Measurements from ENCODE around the gene RSPH3.

The RSPH3 gene, protein sequence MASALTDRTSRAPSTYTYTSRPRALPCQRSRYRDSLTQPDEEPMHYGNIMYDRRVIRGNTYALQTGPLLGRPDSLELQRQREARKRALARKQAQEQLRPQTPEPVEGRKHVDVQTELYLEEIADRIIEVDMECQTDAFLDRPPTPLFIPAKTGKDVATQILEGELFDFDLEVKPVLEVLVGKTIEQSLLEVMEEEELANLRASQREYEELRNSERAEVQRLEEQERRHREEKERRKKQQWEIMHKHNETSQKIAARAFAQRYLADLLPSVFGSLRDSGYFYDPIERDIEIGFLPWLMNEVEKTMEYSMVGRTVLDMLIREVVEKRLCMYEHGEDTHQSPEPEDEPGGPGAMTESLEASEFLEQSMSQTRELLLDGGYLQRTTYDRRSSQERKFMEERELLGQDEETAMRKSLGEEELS

DNA sequence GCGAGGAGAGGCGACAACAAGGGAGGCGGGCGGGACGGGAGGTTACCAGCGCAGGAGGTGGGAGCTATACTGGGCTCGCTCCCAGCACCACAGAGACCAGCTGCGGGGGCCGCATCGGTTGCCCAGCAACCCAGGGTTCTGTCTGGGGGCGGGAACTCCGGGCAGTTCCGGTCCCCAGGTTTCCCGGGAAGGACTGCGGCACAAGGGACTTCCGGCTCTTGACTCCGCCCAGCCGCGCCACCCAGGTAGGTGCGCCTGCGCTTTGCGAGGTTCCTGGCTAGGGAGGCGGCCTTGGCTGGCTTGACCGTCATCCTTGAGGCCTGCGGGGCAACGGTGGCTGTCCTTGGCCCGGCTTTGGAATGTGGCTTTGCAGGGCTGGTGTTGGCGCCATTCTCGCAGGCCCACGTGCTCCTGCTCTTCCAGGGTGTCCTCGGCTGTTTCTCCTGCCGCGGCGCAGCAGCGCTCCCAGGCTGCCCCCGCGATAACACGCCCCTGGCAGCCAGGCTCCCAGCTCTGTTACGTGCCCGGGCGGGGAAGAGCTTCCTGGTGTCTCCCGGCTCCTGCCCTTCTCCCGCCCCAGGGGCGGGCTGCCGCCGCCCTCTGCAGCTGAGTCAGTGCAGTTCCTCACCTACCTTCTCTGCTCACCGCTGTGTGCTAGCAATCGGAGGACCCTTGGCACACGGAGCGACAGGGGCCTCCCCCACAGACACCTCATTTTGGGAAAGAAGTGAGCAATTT lies at the start of gene RSPH3:
TSS of gene RSPH3 (minus strand) at position 537 of the 738 bp plus-strand sequence. CDS start 652 bp downstream, outside the sequence.
- TF ChIP-seq GATA2 (IDR thresholded peaks at IDR 0.05; ENCODE audit: low read depth, low read length): no peak; the same call in 1 of the 2 replicates
- TF ChIP-seq GATA3 (IDR thresholded peaks at IDR 0.05; ENCODE audit: low read depth, low read length): no peak

DNA sequence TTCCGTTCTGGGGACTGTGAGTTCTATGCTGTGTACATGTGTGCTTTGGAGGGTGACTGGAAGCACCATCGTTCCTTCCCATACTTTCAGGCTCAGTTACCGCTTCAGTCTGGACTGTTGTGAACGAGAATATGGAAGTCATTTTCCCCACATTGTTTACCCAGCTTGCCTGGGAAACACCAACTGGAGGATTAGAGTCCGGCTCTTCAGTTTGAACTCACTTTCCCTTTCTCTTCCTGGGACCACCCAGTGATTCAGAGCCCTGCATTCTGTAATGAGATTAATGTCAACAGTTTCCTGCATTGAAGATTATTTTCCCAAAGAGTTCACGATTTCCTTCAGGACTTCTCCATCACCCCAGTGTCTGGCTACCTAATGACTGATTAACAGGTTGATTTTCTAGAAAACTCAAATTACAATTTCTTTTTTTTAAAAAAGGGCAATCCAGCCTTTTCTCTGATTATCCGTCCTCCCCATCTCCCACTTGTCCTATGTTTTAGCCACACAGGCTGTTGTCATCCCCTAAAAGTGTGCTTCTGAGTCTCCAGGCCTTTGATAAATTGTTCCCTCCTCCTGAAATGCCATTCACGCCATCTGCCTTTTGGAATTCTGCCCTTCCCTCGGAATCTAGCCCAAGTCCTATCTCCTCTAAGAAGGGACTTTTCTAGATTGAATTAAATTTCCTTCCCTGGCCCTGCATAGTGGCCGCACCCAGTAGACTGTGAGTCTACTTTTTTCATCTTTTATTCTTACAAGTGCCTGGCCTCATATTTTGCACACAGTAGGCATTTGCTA lies 48.1 kb upstream of the RSPH3 start:
- TF ChIP-seq GATA2 (IDR thresholded peaks at IDR 0.05; ENCODE audit: low read depth, low read length) (no peak), GATA3 (IDR thresholded peaks at IDR 0.05; ENCODE audit: low read depth, low read length) (no peak)

DNA sequence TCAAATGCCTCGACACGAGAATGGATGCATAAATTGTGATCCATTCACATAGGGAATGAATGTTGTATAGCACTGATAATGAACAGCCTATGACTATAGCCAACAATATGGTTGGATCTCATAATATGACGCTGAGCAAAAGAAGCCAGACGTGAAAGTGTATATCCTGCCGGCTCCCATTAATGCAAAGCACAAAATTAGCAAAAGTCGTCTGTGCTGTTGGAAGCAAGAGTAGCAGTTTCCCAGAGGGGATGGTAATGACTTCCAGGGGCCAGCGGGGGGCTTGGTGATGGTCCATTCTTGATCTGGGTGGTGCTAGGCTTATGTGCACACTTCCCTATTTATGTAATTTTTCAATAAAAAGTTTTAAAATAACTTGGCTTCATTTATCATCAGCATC lies 45.8 kb upstream of the RSPH3 start:
- TF ChIP-seq GATA3 (IDR thresholded peaks at IDR 0.05; ENCODE audit: low read depth, low read length) (no peak), GATA2 (IDR thresholded peaks at IDR 0.05; ENCODE audit: low read depth, low read length) (no peak)

DNA sequence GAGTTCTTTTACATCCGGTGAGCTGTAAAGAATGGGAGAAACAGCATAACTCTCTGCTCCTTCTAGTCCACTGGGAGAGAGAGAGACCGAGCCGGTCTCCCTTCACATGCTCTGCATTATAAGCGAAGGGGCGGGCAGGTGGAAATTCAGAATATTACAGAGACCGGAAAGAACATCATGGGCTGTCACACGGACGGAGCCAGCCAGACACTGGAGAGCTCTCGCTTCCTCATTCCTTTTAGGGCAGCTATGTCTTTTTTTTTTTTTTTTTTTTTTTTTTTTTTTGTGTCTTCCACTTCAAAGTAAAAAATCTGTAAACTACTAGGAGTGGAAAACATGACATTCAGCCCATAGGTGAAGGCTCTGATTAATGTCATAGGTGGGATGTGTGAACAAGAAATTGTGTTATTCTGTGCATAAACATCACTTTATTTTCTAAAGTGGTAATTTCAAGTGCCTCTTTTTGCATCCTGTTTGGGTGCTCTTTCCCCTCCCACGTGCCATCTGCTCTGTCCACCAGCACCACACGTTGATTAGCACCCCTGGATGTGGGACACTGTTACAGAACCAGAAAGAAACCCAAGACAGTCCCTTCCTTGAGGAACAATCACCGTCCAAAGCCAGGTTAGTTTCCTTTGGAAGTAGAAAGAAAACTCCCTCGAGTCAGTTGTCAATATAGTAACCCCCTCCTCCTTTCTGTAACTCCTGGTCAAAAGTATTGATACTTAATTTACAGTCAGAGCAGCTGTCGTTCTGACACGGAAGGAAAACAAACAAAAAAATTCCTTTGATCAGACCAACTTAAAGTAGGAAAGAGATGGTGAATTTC lies 45.1 kb upstream of the RSPH3 start, which contains the start of gene TAGAP:
TSS of gene TAGAP (minus strand) at position 93 of the 829 bp plus-strand sequence. CDS start 845 bp downstream, outside the sequence.
- TF ChIP-seq GATA2 (IDR thresholded peaks at IDR 0.05; ENCODE audit: low read depth, low read length): no peak

DNA sequence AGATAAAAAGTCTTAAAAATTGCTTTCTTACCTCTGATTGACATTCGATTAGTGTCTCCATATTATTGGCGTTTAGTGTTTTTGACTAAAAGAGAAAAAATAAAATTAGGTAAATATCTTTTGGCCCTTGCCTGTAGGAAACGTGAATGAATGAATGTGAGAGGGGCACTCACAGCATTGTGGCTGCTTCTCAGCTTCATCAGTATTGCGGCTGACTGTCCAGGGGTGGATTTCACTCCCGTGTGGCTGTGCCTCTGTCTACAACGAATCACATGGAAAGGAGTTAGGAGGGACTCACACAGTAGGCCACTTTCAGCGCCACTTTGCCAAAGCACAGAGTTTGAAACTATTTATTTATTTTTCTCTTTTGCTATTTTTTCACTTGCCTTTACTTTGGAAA lies 43.9 kb upstream of the RSPH3 start:
- TF ChIP-seq GATA3 (IDR thresholded peaks at IDR 0.05; ENCODE audit: low read depth, low read length): no peak

DNA sequence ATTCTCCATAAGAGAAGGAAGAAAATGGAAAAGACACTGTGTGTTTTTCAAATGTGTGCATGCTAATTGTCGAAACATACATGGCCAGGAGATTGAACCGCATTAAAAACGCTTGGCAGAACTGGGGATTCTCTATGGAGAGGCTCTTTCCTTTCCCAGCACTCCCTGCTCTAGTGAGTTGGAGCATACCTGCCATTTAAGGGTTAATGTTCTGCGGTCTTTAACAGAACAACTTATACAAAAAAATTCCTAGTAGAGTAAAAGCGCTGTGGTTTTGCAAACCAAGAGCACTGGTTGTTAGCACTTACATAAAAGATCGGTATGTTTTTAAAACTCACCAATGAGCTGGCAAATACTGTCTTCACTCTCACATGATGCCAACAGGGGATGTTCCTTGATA lies 43.2 kb upstream of the RSPH3 start:
- TF ChIP-seq GATA2 (IDR thresholded peaks at IDR 0.05; ENCODE audit: low read depth, low read length) (no peak), GATA3 (IDR thresholded peaks at IDR 0.05; ENCODE audit: low read depth, low read length) (no peak)

DNA sequence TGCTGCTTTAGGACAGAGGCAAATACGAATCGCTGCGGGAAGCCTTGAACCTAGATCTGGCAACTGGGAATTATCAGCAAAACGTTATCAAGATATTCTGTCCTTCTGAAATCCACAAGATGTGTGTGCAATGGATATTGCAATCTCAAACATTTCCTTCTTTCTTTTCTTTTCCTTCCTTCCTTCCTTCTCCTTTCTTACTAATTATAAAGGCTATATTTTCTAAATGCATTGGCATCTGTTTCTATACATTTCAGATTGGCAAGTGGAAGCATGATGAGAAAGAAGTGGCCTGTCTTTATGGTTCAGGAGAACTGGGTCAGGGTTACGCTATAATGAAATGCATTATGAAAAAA lies 42.8 kb upstream of the RSPH3 start:
- no peak for TF ChIP-seq GATA3 (IDR thresholded peaks at IDR 0.05; ENCODE audit: low read depth, low read length)
- TF ChIP-seq GATA2 (IDR thresholded peaks at IDR 0.05; ENCODE audit: low read depth, low read length): no peak

DNA sequence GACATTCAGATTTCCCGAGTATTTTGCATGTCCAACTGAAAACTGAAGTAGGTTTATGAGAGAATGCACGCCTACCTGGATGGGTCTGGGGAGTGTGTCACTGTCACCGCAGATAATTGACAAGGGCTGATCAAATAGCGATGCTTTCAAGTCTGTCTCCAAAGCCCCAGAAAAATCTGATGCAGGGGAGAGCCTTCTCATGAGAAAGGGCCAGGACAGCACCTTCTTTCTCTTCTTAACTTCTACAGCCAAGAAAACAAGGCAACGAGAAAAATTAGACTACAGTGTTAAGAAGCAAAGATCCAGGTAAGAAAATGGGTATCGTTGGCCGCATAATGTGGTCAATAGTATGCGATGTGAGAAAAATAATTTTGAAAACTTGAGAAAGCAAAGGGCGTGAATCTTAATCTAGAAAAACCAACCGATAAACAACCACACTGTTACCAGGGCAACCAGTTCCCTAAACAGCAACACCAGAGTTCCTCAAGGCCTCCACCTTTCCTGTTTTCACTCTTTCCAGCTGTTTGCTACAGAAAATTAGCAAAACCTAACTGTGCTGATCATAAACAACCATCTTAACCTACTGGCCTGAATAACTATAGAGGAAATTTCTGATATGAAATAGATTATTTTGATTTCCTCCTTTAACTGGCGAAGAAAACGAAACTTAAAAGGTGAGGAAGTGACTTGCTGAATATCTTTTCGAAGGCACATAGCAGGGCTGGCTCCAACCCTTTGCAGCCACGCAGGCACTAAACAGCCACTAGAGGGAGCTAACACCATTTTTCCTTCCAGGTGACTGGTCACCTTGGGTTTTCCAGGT lies 42.2 kb upstream of the RSPH3 start:
- TF ChIP-seq GATA2 (IDR thresholded peaks at IDR 0.05; ENCODE audit: low read depth, low read length) (no peak), GATA3 (IDR thresholded peaks at IDR 0.05; ENCODE audit: low read depth, low read length) (no peak)

DNA sequence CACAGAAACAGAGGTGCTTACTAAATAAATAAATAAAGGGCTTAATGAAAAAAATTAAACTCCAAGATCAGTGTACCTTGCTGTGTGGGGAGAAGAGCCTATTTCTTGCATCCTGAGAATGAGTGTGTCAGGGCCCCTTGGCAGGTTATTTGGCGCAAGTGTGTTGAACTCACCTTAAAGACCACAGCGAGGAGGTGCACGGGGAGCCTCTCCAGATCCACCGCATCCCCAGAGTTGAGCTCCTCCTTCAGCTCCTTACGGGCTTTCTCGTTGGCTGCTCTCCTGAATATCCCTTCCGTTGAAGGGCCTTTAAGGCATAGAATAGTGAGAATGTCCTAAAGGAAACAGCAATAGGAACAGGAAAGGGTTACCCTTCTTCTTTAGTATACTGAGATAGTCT lies 41.2 kb upstream of the RSPH3 start:
- TF ChIP-seq GATA2 (IDR thresholded peaks at IDR 0.05; ENCODE audit: low read depth, low read length): no peak
- no peak for TF ChIP-seq GATA3 (IDR thresholded peaks at IDR 0.05; ENCODE audit: low read depth, low read length)

DNA sequence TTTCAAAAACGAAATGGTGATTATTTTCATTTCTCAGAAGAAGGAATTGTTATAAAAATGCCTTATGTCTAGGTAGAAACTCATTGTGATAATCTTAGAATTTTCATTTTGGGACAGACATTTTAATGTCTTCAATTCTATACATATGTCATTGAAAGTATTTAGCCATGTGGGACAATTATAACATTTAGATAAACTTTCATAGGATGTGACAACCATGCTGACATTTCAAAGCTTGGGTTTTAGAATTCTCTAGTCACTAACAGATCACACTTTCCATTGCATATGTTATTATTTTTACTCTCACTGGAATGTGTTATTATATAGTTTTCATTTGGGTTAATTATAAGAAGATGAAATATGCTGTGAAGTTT lies 39.9 kb upstream of the RSPH3 start:
- TF ChIP-seq GATA2 (IDR thresholded peaks at IDR 0.05; ENCODE audit: low read depth, low read length) (no peak), GATA3 (IDR thresholded peaks at IDR 0.05; ENCODE audit: low read depth, low read length) (no peak)

DNA sequence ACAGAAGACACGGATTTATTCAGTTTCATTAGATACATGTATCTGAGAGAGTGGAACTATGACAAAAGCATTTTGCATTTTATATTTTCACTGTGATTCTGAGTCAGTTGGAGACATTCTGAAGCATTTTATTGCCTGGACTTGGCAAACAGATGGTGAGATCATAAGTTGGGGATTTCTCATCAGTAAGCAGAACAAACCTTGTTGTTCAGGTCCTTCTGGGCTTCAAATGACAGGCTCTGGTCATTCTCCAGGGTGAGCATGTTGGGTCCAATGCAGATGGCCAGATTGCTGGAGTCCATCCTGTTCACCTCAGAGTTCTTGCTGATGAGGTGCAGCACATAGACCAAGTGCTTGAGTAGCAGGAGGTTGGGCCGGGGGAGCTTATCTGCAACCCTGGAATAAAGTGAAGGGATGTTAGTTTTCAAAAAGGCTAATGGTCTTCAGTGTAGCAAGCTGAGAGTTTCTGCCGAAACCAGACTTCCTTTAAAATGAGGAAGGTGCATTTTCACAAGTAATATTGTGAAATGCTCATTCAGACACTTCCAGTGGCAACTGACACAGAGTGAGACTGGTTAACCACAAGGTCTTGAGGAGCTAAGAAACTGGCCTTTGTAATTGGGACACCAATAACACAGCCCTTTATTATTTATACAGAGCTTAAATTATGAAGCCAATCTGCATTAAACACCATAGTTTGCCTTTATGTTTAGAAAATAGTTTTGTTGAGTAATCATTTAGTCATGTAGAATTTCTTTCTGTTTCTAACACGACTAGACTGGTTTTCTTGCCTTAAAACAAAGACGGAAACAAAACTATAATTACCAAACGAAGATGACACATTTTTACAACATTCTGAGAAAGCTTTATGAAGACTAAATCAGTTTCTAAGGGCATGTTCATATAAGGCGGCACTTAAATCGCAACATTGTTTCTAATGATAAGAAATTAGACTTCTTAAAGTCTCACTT lies 39.2 kb upstream of the RSPH3 start:
- no peak for TF ChIP-seq GATA2 (IDR thresholded peaks at IDR 0.05; ENCODE audit: low read depth, low read length)
- TF ChIP-seq GATA3 (IDR thresholded peaks at IDR 0.05; ENCODE audit: low read depth, low read length): no peak
